Loucy (cell line): ENCODE results near the gene DCBLD2.

Experiments used
- H2AFZ ChIP-seq: fragments of 200-600 bp; sonication (generic); 2 replicates; pipeline ENCODE4 v1.6.0; 2016; ENCODE audit warnings: antibody characterized with exemption, mild to moderate bottlenecking, low read length, moderate library complexity
- H3F3A ChIP-seq: fragments of 200-600 bp; 2 replicates; pipeline ENCODE4 v1.6.0; 2016; ENCODE audit warnings: antibody characterized with exemption, low read depth, mild to moderate bottlenecking
- H3K27me3 ChIP-seq: fragments of 200-600 bp; sonication (generic); 2 replicates; pipeline ENCODE4 v1.6.1; 2014; ENCODE audit warnings: low read length, mild to moderate bottlenecking; ENCODE audit not compliant: insufficient read depth, poor library complexity, severe bottlenecking
- H3K36me3 ChIP-seq: fragments of 200-600 bp; sonication (generic); 2 replicates; pipeline ENCODE4 v1.6.1; 2016; ENCODE audit warnings: low read length; ENCODE audit not compliant: insufficient read depth
- H3K4me1 ChIP-seq: fragments of 200-600 bp; sonication (generic); 2 replicates; pipeline ENCODE4 v1.5.1; 2014; ENCODE audit warnings: low read length, mild to moderate bottlenecking; ENCODE audit not compliant: insufficient read depth, poor library complexity, severe bottlenecking
- H3K4me2 ChIP-seq: fragments of 200-600 bp; sonication (generic); 2 replicates; pipeline ENCODE4 v1.6.0; 2014; ENCODE audit warnings: antibody characterized with exemption, low read length, low read depth, mild to moderate bottlenecking; ENCODE audit not compliant: poor library complexity, severe bottlenecking
- H3K4me3 ChIP-seq: fragments of 200-600 bp; sonication (generic); 2 replicates; pipeline ENCODE4 v1.5.1; 2014; ENCODE audit warnings: low read length, mild to moderate bottlenecking, mixed read lengths; ENCODE audit not compliant: poor library complexity, severe bottlenecking
- H3K79me2 ChIP-seq: fragments of 200-600 bp; sonication (generic); 2 replicates; pipeline ENCODE4 v1.6.1; 2014; ENCODE audit warnings: low read length; ENCODE audit not compliant: insufficient read depth
- H3K9ac ChIP-seq: fragments of 200-600 bp; sonication (generic); 2 replicates; pipeline ENCODE4 v1.6.0; 2014; ENCODE audit warnings: mild to moderate bottlenecking, low read depth, low read length, moderate library complexity; ENCODE audit not compliant: poor library complexity, severe bottlenecking
- H3K9me2 ChIP-seq: fragments of 200-600 bp; sonication (generic); replicated peaks from 2 replicates; pipeline ENCODE4 v1.6.1; 2016; ENCODE audit warnings: low read depth, low read length, mixed read lengths
- H3K9me3 ChIP-seq: fragments of 200-600 bp; sonication (generic); 2 replicates; pipeline ENCODE4 v1.6.1; 2014; ENCODE audit warnings: mild to moderate bottlenecking, antibody characterized with exemption, low read length, low read depth; ENCODE audit not compliant: insufficient read depth
- H4K20me1 ChIP-seq: fragments of 200-600 bp; sonication (generic); 2 replicates; pipeline ENCODE4 v1.6.0; 2014; ENCODE audit warnings: antibody characterized with exemption, low read length, mild to moderate bottlenecking; ENCODE audit not compliant: insufficient read depth, poor library complexity, severe bottlenecking
- CTCF ChIP-seq: fragments of 200-600 bp; sonication (generic); conservative IDR thresholded peaks from 2 replicates; pipeline ENCODE4 v1.5.1; 2014; ENCODE audit warnings: mild to moderate bottlenecking, antibody characterized with exemption, low read length
- EZH2phosphoT487 ChIP-seq: fragments of 200-600 bp; IDR thresholded peaks from 2 replicates; pipeline ENCODE4 v1.6.1; 2018; ENCODE audit warnings: antibody characterized with exemption, mild to moderate bottlenecking, moderate library complexity, borderline replicate concordance

Gene DCBLD2

GRCh38 chr3:98827221-98827920 lies 74.1 kb downstream of the DCBLD2 start:
- Histone ChIP-seq H3K9me3 (no peaks in the 10 kb centered on the region), H3K9ac (no peak overlapping the region), H3K4me1 (no peaks in the 10 kb centered on the region), H3K36me3 (no peaks in the 10 kb centered on the region), H3K27me3 (no peaks in the 10 kb centered on the region), H3K4me3 (no peak overlapping the region), H4K20me1 (no peaks in the 10 kb centered on the region), H3K4me2 (no peak overlapping the region), H3F3A (no peaks in the 10 kb centered on the region), H2AFZ (no peak overlapping the region), H3K79me2 (no peaks in the 10 kb centered on the region), H3K9me2 (no peaks in the 10 kb centered on the region)
- TF ChIP-seq EZH2phosphoT487 (no peak), CTCF (no peak)

- no peaks in the 10 kb centered on the region for H3K9me2 ChIP-seq
- H3K4me2 ChIP-seq = no peak overlapping the region
- H2AFZ ChIP-seq = no peak overlapping the region
- H4K20me1 ChIP-seq = no peaks in the 10 kb centered on the region
- no peaks in the 10 kb centered on the region for H3K4me1 ChIP-seq
- no peaks in the 10 kb centered on the region for H3K9me3 ChIP-seq
- no peaks in the 10 kb centered on the region for H3K36me3 ChIP-seq
- no peak for TF ChIP-seq EZH2phosphoT487
- TF ChIP-seq CTCF = no peak
- no peak overlapping the region for H3K9ac ChIP-seq
- no peaks in the 10 kb centered on the region for H3K27me3 ChIP-seq
- H3K79me2 ChIP-seq = no peaks in the 10 kb centered on the region
- H3K4me3 ChIP-seq = no peak overlapping the region
- H3F3A ChIP-seq = no peaks in the 10 kb centered on the region
These were observed 75.4 kb downstream of the DCBLD2 start for GRCh38 chr3:98826126-98826525.

- no peaks in the 10 kb centered on the region for H3F3A ChIP-seq
- no peaks in the 10 kb centered on the region for H3K79me2 ChIP-seq
- H3K4me1 ChIP-seq = no peaks in the 10 kb centered on the region
These were observed 77.2 kb downstream of the DCBLD2 start for GRCh38 chr3:98824256-98824655.

More at GRCh38 chr3:98824256-98824655, 77.2 kb downstream of the DCBLD2 start:
- TF ChIP-seq CTCF (peak; percentile 44), EZH2phosphoT487 (no peak)
- Histone ChIP-seq H3K9ac (no peak overlapping the region), H4K20me1 (no peaks in the 10 kb centered on the region), H3K27me3 (no peaks in the 10 kb centered on the region), H3K36me3 (no peaks in the 10 kb centered on the region), H3K4me2 (no peak overlapping the region), H3K4me3 (no peak overlapping the region), H3K9me2 (no peaks in the 10 kb centered on the region), H3K9me3 (no peaks in the 10 kb centered on the region), H2AFZ (no peak overlapping the region)
